ENCODE data around the gene MAP4.

Gene MAP4

GRCh38 chr3:47824541-47825473, 191.4 kb downstream of the MAP4 start:
- Histone ChIP-seq H3K4me3 (ENCODE audit: low read depth in 1 of 2, low read length in 2 of 2) (peak overlapping the region; percentile 86 to 87), H3K27ac (ENCODE audit: low read depth, low read length) (peak overlapping the region; percentile 77), H3K9me3 (ENCODE audit: low read length) (no peaks in the 10 kb centered on the region), H3K4me1 (ENCODE audit: insufficient read depth, low read length) (peaks cover 19% of the 10 kb centered on the region), H3K27me3 (ENCODE audit: control insufficient read depth in 1 of 2, insufficient read depth in 2 of 2, low read length in 2 of 2) (no peaks in the 10 kb centered on the region), H3K9ac (ENCODE audit: low read length) (peak overlapping the region; percentile 83), H3K36me3 (ENCODE audit: insufficient read depth, low read length) (peaks cover 29% of the 10 kb centered on the region)

- Histone ChIP-seq H3K9ac (ENCODE audit: low read length) (no peak overlapping the region), H3K36me3 (ENCODE audit: insufficient read depth, low read length) (peaks cover 54% of the 10 kb centered on the region), H3K4me3 (ENCODE audit: low read depth in 1 of 2, low read length in 2 of 2) (no peak overlapping the region), H3K27ac (ENCODE audit: low read depth, low read length) (no peak overlapping the region), H3K27me3 (ENCODE audit: control insufficient read depth in 1 of 2, insufficient read depth in 2 of 2, low read length in 2 of 2) (no peaks in the 10 kb centered on the region), H3K9me3 (ENCODE audit: low read length) (no peaks in the 10 kb centered on the region), H3K4me1 (ENCODE audit: insufficient read depth, low read length) (no peaks in the 10 kb centered on the region)
Observed at GRCh38 chr3:47817609-47818008, 198.6 kb downstream of the MAP4 start.

DNA sequence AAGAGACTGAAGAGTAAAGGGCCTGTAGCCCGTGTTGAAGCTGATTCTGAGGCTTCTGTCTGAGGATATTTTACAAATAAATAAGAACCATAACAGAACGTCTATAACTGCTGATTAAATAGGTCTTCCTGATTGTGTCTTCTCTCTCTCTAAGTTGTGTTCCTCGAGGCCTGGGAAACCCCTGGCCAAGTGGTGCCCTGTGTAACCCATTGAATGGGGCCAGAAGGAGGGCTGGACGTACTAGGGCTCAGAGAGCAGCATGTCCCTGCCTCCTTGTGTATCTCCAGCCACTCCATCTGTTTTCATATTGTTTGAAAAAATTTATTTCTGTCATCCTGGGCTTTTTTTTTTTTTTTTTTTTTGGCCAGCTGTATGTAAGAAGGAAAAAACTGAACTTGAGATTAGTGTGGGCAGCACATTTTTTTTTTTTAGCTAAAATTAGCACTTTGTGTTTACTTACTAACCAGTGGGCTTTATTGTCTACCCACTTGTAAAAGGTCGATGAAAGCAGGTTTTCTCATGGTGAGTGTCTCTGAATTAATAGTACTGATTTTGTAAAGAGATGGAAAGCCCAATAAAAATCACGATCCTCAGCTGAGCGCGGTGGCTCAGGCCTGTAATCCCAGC, 202.6 kb downstream of the MAP4 start:
- Histone ChIP-seq H3K27ac (ENCODE audit: low read depth, low read length) (no peak overlapping the region), H3K4me1 (ENCODE audit: insufficient read depth, low read length) (no peaks in the 10 kb centered on the region), H3K4me3 (ENCODE audit: low read depth in 1 of 2, low read length in 2 of 2) (no peak overlapping the region), H3K9ac (ENCODE audit: low read length) (no peak overlapping the region), H3K9me3 (ENCODE audit: low read length) (no peaks in the 10 kb centered on the region), H3K36me3 (ENCODE audit: insufficient read depth, low read length) (peaks cover 56% of the 10 kb centered on the region), H3K27me3 (ENCODE audit: control insufficient read depth in 1 of 2, insufficient read depth in 2 of 2, low read length in 2 of 2) (no peaks in the 10 kb centered on the region)

DNA sequence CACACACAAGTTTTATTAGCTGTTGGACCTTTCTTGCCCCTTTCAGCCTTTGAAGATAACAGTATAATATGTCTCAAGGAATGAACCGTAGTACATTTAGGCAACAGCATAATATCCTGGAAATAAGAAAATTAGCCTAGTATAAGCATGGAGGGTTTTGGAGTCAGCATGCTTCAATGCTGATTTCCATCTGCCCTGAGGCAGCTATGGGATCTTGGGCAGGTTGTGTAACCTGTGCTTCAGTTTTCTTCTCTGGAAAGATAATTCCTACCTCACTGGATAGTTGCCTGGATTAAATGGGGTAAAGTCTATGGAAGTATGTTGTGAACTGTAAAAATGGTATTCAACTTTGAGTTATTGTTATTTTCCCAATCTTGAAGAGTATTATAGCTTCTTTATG, 211.6 kb downstream of the MAP4 start:
- no peak overlapping the region for H3K27ac ChIP-seq (ENCODE audit: low read depth, low read length)
- H3K27me3 ChIP-seq (ENCODE audit: control insufficient read depth in 1 of 2, insufficient read depth in 2 of 2, low read length in 2 of 2) = no peaks in the 10 kb centered on the region
- H3K36me3 ChIP-seq (ENCODE audit: insufficient read depth, low read length) = peaks cover 4% of the 10 kb centered on the region
- H3K9me3 ChIP-seq (ENCODE audit: low read length) = no peaks in the 10 kb centered on the region
- H3K9ac ChIP-seq (ENCODE audit: low read length) = no peak overlapping the region
- peaks cover 20% of the 10 kb centered on the region for H3K4me1 ChIP-seq (ENCODE audit: insufficient read depth, low read length)
- H3K4me3 ChIP-seq (ENCODE audit: low read depth in 1 of 2, low read length in 2 of 2) = no peak overlapping the region

GRCh38 chr3:47803480-47804025, 212.7 kb downstream of the MAP4 start:
- peaks cover 20% of the 10 kb centered on the region for H3K4me1 ChIP-seq (ENCODE audit: insufficient read depth, low read length)
- no peaks in the 10 kb centered on the region for H3K36me3 ChIP-seq (ENCODE audit: insufficient read depth, low read length)
- peak overlapping the region; percentile 69 to 82 for H3K4me3 ChIP-seq (ENCODE audit: low read depth in 1 of 2, low read length in 2 of 2)
- no peaks in the 10 kb centered on the region for H3K9me3 ChIP-seq (ENCODE audit: low read length)
- H3K27ac ChIP-seq (ENCODE audit: low read depth, low read length) = peak overlapping the region; percentile 88
- no peaks in the 10 kb centered on the region for H3K27me3 ChIP-seq (ENCODE audit: control insufficient read depth in 1 of 2, insufficient read depth in 2 of 2, low read length in 2 of 2)
- peak overlapping the region; percentile 79 for H3K9ac ChIP-seq (ENCODE audit: low read length)

DNA sequence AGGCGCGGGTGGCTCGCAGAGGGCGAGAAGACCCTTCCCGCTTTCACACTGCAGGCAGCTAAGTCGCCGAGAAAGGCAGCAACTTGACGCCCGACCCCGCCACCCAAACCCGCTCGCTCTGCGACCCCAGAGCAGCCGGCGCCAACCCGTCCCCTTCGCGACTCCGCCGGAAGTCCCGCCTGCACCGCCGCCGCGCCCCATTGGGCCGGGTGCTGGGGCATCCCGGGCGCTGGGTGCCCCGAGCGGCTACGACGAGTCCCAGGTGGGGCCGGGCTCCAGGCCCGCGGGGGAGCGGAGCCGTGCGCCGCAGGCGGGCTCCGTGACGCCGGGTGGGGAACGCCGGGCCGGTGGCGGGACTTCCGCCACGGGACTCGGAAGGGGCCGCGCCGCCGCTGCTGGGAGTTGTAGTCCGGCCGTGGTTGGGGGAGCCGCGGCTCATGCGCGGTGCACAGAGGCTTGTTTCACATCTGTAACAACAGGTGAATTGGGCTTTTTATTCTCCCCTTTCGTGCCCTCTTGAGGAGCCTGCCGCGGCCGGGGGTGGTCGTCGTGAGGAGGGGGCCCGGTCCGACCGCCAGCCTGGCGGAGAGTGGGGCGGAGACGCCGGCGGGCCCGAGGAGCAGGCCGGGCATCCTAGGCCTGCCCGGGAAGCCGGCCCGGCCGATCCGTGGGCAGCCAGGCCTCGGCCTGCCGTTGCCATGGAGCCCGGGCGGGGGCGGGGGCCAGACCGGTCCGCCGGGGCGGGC, 213.3 kb downstream of the MAP4 start, which contains the start of gene DHX30:
Gene DHX30, plus strand, starts transcription at position 405 of the 746 bp plus-strand sequence. CDS start 7,546 bp downstream, outside the sequence.
- Histone ChIP-seq H3K27me3 (ENCODE audit: control insufficient read depth in 1 of 2, insufficient read depth in 2 of 2, low read length in 2 of 2) (no peaks in the 10 kb centered on the region), H3K36me3 (ENCODE audit: insufficient read depth, low read length) (no peaks in the 10 kb centered on the region), H3K9ac (ENCODE audit: low read length) (peak within 1 kb of the TSS; percentile 79), H3K4me3 (ENCODE audit: low read depth in 1 of 2, low read length in 2 of 2) (peak within 1 kb of the TSS; percentile 69 to 82), H3K9me3 (ENCODE audit: low read length) (no peaks in the 10 kb centered on the region), H3K27ac (ENCODE audit: low read depth, low read length) (peak within 1 kb of the TSS; percentile 88), H3K4me1 (ENCODE audit: insufficient read depth, low read length) (peaks cover 20% of the 10 kb centered on the region)

Measured in muscle layer of colon (tissue), 2 donors.